AG09309 (cell line): ENCODE data around the gene TRAPPC10.

Experiments
- DNase-seq: peaks from one replicate; pipeline ENCODE4 v3.0.0-alpha.2; 2010; ENCODE audit warnings: low read depth
- H3K4me3 ChIP-seq: 2 replicates; pipeline ENCODE4 v1.5.1; 2011; ENCODE audit warnings: mild to moderate bottlenecking, low read depth, low read length, moderate library complexity; ENCODE audit not compliant: control insufficient read depth
- TF ChIP-seq, protein P1 (sequence below): IDR thresholded peaks from 2 replicates; pipeline ENCODE4 v1.5.1; 2011; ENCODE audit warnings: mild to moderate bottlenecking, low read depth, low read length, inconsistent platforms; ENCODE audit not compliant: insufficient read depth, control insufficient read depth; ENCODE audit errors: missing control alignments

TRAPPC10 gene

DNA sequence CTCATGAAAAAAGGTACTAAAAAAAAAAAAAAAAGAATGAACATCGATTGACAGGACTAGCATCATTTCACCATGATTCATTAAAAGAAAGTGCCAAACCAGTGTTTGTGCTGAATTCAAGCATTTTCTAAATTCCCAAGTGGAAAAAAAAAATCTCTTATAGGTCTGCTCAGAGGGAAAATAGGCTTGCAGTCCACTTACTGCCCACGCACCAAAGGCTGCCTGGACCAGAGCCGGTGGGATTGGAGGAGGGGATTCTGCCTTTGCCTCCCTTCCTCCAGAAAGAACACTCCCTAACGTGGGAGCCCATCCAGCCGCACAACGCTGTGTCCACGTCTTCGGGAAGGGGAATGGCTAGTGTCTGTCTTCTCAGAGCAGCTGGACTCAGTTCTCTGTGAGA lies 5.5 kb upstream of the TRAPPC10 start:
- peak; percentile 47 for DNase-seq
- no peak overlapping the region; the same call in 1 of the 2 replicates for H3K4me3 ChIP-seq
- TF ChIP-seq, protein P1, sequence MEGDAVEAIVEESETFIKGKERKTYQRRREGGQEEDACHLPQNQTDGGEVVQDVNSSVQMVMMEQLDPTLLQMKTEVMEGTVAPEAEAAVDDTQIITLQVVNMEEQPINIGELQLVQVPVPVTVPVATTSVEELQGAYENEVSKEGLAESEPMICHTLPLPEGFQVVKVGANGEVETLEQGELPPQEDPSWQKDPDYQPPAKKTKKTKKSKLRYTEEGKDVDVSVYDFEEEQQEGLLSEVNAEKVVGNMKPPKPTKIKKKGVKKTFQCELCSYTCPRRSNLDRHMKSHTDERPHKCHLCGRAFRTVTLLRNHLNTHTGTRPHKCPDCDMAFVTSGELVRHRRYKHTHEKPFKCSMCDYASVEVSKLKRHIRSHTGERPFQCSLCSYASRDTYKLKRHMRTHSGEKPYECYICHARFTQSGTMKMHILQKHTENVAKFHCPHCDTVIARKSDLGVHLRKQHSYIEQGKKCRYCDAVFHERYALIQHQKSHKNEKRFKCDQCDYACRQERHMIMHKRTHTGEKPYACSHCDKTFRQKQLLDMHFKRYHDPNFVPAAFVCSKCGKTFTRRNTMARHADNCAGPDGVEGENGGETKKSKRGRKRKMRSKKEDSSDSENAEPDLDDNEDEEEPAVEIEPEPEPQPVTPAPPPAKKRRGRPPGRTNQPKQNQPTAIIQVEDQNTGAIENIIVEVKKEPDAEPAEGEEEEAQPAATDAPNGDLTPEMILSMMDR, result no peak

DNA sequence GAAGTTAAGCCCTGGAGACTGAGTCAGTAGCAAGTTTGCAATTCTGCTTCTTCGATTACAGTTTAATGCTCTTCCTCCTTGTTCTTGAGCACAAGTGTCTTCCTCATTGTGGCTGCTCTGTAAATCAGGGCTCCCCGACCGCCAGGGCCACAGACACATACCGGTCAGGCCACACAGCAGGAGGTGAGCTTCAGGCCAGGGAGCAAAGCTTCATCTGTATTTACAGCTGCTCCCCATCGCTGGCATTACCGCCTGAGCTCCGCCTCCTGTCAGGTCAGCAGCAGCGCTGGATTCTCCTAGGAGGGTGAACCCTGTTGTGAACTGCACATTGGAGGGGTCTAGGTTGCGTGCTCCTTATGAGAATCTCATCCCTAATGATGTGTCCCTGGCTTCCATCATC lies 1.7 kb upstream of the TRAPPC10 start:
- DNase-seq, result no peak
- H3K4me3 ChIP-seq, result no peak overlapping the region
- TF ChIP-seq, protein P1, result no peak

DNA sequence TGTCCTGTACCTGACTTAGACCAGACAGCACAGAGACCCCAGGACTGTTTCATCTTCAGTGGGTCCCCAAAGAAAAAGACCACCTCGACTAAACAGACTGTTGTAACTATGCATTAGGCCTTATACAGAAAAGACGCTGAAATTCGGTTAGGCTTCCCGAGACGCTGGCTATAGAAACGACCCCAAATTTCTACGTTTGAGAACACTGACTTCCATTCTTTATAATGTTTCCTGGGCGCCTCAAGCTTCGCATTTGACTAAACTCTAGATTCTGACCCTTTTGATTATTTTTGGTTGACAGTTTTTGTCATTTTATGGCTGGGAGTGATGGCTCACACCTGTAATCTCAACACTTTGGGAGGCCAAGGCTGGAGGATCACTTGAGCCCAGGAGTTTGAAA lies 986 bp upstream of the TRAPPC10 start:
- TF ChIP-seq, protein P1, result no peak
- H3K4me3 ChIP-seq, result peak overlapping the region; percentile 77
- DNase-seq, result no peak

DNA sequence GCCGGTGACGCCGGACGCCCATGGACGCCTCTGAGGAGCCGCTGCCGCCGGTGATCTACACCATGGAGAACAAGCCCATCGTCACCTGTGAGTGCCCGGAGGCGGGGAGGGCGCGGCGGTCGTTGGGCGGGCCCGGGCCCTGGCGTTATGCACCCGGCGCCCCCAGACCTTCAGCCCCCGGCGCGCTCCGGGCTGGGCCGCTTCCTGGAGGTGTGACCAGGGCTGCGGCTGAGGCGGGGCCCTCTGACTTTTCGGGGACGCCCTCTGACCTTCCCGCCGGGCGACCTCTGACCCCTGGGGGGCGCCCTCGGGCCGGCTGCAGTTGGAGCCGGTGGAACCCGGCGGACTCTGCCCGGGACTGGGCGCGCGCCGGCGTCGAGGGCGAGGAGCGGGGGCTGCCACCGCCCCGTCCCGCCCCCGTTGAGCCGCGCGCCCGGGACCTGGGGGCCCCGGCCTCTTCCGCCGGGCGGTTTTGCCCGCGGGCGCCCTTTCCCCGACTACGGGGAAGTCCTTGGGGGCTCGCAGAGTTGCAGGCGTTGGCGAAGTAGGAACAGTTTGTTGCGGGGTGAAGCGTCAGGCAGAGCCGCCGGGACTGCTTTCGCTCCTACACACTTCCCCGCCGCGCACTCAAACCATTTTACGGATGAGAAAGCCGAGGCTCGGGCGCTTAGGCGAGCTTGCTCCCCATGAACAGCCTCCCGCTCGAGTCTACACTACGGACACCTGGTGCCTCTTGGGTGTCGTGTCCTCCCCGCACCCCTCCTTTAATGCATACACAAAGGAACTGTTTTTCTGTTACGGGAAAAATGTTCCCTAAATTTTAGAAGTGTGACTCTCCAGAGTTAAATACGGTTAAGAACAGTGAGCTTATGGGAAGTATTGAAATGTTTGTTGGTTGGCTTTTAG lies 618 bp downstream of the TRAPPC10 start:
- DNase-seq, result no peak
- H3K4me3 ChIP-seq, result peak overlapping the region; percentile 60
- TF ChIP-seq, protein P1, result no peak

DNA sequence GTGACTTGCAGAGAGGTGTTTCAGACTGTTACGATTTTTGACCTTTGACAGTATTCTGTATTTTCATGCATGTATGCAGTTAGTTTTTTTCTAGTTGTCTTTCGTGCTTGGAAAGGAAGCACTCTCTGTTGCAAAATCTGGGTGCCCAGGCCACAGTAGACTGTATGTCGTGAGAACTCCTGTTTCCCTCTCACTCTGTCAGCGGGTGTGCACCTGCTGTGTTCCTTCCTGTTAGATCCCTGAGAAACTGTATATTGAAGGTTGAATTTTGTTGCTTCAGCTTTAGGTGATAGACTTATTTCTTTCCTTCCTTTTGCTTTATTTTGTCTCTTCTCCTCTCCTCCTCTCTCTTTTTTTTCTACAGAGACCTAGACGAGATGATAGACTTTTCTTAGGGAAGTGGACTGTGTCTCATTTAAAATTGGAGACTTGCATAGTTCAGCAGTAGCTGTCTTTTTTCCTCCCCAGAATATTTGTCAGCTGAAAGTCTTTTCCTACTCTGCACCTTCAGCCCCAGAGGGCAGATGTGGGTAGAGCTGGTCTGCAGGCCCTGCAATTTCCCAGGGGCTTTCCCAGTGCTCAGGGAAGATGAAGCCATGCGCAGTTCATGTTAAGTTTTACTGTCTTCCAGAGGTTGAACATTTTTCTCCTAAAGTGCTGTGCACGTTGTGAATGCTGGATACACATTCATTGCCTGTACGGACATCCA lies 1.4 kb downstream of the TRAPPC10 start:
- no peak for DNase-seq
- TF ChIP-seq, protein P1, result no peak
- peak overlapping the region; percentile 60 for H3K4me3 ChIP-seq

DNA sequence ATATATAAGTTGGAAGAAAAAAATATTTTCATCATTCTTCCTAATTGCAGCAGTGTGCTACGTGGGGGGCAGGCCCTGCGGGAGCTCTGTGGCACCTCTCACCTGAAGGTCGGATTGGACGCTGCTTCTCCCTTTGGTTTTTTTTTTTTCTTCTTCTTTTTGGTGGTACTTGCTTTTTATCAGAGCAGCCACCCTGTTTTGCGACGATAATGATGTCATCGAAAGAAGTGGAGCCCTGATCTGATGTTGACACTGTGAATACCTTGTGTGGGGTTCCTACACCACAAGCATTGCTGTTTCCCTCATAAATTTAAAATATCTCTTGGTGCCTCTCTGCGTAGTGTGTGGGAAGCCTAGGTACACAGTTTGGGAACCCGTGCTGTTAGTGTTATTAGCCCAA lies 5.5 kb downstream of the TRAPPC10 start:
- TF ChIP-seq, protein P1, result no peak
- no peak for DNase-seq
- H3K4me3 ChIP-seq, result no peak overlapping the region
